GM23338 (cell line): Measurements from ENCODE around the gene ADAP1.

Experiments
- CREB1 ChIP-seq: fragments of 250-450 bp; sonication (Bioruptor Pico); IDR thresholded peaks from 2 replicates; pipeline ENCODE4 v1.5.0; 2020; ENCODE audit warnings: low read depth, mild to moderate bottlenecking, moderate library complexity
- CTCF ChIP-seq, 2 experiments: fragments of 200-600 bp in 1 of 2; sonication (generic) in 1 of 2; conservative IDR thresholded peaks; 2 replicates each; pipeline versions ENCODE4 v1.5.1 to v1.6.1; 2016 to 2017; ENCODE audit warnings: antibody characterized with exemption in 2 of 2, low read depth in 2 of 2, mild to moderate bottlenecking in 2 of 2, moderate library complexity in 1 of 2
- EZH2 ChIP-seq: fragments of 200-600 bp; sonication (generic); IDR thresholded peaks from one replicate; pipeline ENCODE4 v1.8.0; 2017; ENCODE audit warnings: antibody characterized with exemption, mild to moderate bottlenecking, low read depth; ENCODE audit not compliant: unreplicated experiment
- POLR2AphosphoS5 ChIP-seq: IDR thresholded peaks from 2 replicates; pipeline ENCODE4 v1.6.1; 2016; ENCODE audit warnings: antibody characterized with exemption, low read depth
- REST ChIP-seq: IDR thresholded peaks from one replicate; pipeline ENCODE4 v1.6.1; 2018; ENCODE audit warnings: antibody characterized with exemption; ENCODE audit not compliant: unreplicated experiment

GRCh38 chr7:877312-878232 lies 76.9 kb downstream of the ADAP1 start:
- TF ChIP-seq CTCF (conservative IDR thresholded peaks at IDR 0.05; ENCODE audit: low read depth in 2 of 2), result no peak
- TF ChIP-seq EZH2, result no peak
- no peak for TF ChIP-seq CREB1 (CRISPR knock-in tag)
- TF ChIP-seq REST, result no peak
- TF ChIP-seq POLR2AphosphoS5, result no peak
